ENCODE measurements around the gene SPTBN1.

The SPTBN1 gene

GRCh38 chr2:54617409-54617808, 161.3 kb downstream of the SPTBN1 start:
- DNase-seq = no peak

- no peak for DNase-seq
Measured at GRCh38 chr2:54618646-54619565, 162.8 kb downstream of the SPTBN1 start.

- no peak for DNase-seq
Measured at GRCh38 chr2:54619660-54620231, 163.6 kb downstream of the SPTBN1 start.

GRCh38 chr2:54620948-54621347, 164.8 kb downstream of the SPTBN1 start:
- DNase-seq = no peak

- no peak for DNase-seq
Measured at GRCh38 chr2:54624591-54625071, 168.5 kb downstream of the SPTBN1 start.

GRCh38 chr2:54626131-54626530, 170.0 kb downstream of the SPTBN1 start:
- no peak for DNase-seq

GRCh38 chr2:54626884-54627283, 170.8 kb downstream of the SPTBN1 start:
- DNase-seq = no peak

- DNase-seq = no peak
Measured at GRCh38 chr2:54627973-54628372, 171.8 kb downstream of the SPTBN1 start.

- no peak for DNase-seq
Measured at GRCh38 chr2:54628418-54628817, 172.3 kb downstream of the SPTBN1 start.

GRCh38 chr2:54628957-54629356, 172.8 kb downstream of the SPTBN1 start:
- no peak for DNase-seq

GRCh38 chr2:54629390-54629789, 173.3 kb downstream of the SPTBN1 start:
- no peak for DNase-seq

GRCh38 chr2:54629914-54630857, 174.1 kb downstream of the SPTBN1 start:
- peak in 1 of 4 experiments; percentile 4 for DNase-seq

- no peak for DNase-seq
Measured at GRCh38 chr2:54630858-54631497, 174.9 kb downstream of the SPTBN1 start.

GRCh38 chr2:54631755-54632154, 175.6 kb downstream of the SPTBN1 start:
- DNase-seq = no peak

- no peak for DNase-seq
Measured at GRCh38 chr2:54632733-54633692, 176.9 kb downstream of the SPTBN1 start.

GRCh38 chr2:54634021-54634420, 177.9 kb downstream of the SPTBN1 start:
- no peak for DNase-seq

- no peak for DNase-seq
Measured at GRCh38 chr2:54634564-54635511, 178.7 kb downstream of the SPTBN1 start.

- no peak for DNase-seq
Measured at GRCh38 chr2:54635554-54636152, 179.5 kb downstream of the SPTBN1 start.

- no peak for DNase-seq
Measured at GRCh38 chr2:54636415-54637139, 180.4 kb downstream of the SPTBN1 start.
